ENCODE results near the gene LCN15. TPM values are rescaled to one million over a fixed set of nuclear protein-coding genes. Genes with fewer than 3 reads are reported as not detected.
"Not testable (repeated sequence)": the region's sequence is repeated elsewhere in the genome, so short reads cannot be mapped to it uniquely, and the experiment has no call there.

Gene LCN15
- total RNA-seq, 4 donors from 2014 or later: not detected

DNA sequence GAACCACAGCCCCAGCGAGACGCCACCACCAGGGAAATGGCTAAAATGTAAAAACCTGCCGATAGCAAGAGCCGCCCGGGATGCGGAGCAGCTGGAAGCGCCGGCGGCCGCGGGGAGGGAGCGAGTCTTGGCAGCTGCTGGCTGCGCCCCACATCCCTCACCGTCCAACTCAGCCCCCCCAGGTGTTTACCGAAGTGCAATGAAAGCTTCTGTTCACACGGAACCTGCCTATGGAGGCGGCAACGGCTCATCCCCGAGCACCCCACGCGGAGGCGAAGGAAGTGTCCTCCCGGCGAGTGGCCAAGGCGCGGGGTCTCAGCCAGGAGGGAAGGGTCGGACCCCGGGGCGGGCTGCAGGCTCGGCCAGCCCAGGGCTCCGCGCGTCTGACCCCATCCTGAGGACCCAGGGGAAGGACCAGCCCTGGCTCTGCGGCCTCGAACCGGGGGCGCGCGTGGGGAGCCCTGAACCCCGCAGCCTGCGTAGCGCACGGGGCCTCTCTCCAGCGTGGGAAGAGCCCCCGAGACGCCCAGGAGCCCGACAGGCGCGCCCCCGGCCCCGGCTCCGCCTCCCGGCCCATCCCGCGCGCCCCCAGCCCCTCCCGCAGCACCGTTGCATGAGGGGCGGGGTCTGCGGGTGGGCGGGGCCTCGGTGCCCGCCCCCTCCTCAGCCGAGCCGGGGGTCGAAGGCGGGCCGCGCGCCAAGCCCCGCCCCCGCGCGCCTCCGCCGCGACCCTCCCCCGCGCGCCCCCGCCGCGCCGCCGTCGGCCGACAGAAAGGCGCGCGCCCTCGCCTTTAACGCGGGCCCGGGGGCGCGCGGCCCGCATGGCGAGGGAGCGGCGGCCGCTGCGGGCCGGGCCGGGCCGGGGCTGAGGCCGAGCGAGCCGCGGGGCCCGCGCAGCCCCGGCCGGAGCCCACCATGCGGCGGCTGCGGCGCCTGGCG, 52.3 kb downstream of the LCN15 start, which contains the start of gene DIPK1B:
DIPK1B (plus strand) TSS at position 822 of the 939 bp plus-strand sequence; CDS start at position 916, 94 bp downstream.
- DNase-seq: no peak
- Histone ChIP-seq H3K4me3 (peak within 1 kb of the TSS; percentile 19 to 68 (median 48)), H3K27ac (peak within 1 kb of the TSS; percentile 31 to 75 (median 50)), H3K4me1 (peaks cover 7 to 40% (median 12%) of the 10 kb centered on the region in 3 donors), H3K9me3 (no peaks in the 10 kb centered on the region), H3K27me3 (peaks cover 0 to 64% (median 3%) of the 10 kb centered on the region in 4 donors), H3K36me3 (no peaks in the 10 kb centered on the region)
- no peak for TF ChIP-seq POLR2A (IDR thresholded peaks at IDR 0.05)
- whole genome bisulfite sequencing, 2 donors: 7% methylated on average over 14 to 15 of the region's 119 CpGs
- intact Hi-C loops (cut with DNase I): no loop called here

GRCh38 chr9:136711219-136711648, 53.1 kb downstream of the LCN15 start:
- H3K4me3 ChIP-seq; intact Hi-C loops (cut with DNase I); H3K9me3 ChIP-seq; H3K27ac ChIP-seq; DNase-seq; H3K36me3 ChIP-seq: not testable (repeated sequence)
- H3K4me1 ChIP-seq: peaks cover 7 to 40% (median 12%) of the 10 kb centered on the region in 3 donors
- 21 to 27% methylated on average over 4 of the region's 4 CpGs for WGBS, 2 donors
- H3K27me3 ChIP-seq: peaks cover 0 to 61% (median 3%) of the 10 kb centered on the region in 4 donors

DNA sequence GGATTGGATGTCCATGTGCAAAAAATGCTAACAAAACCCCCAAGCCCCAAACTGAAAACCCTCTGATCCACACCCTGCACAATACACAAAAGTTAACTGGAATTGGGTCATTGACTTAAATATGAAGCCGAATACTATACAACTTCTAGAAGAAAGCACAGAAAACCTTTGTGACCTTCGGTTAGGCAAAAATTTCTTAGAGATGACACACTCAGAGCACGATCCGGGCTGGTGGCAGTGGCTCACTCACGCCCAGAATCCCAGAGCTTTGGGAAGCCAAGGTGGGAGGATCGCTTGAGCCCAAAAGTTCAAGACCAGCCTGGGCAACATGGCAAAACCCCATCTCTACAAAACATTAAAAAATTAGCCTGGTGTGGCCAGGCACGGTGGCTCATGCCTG, 53.8 kb downstream of the LCN15 start:
- H3K9me3 ChIP-seq: no peaks in the 10 kb centered on the region
- no peak overlapping the region for H3K4me3 ChIP-seq
- intact Hi-C loops (cut with DNase I): no loop called here
- DNase-seq: no peak
- peaks cover 7 to 39% (median 12%) of the 10 kb centered on the region in 3 donors for H3K4me1 ChIP-seq
- WGBS, 2 donors: 79 to 81% methylated on average over 7 of the region's 7 CpGs
- H3K36me3 ChIP-seq: no peaks in the 10 kb centered on the region
- peaks cover 0 to 65% (median 3%) of the 10 kb centered on the region in 4 donors for H3K27me3 ChIP-seq
- H3K27ac ChIP-seq: no peak overlapping the region
- TF ChIP-seq POLR2A (IDR thresholded peaks at IDR 0.05) (no peak), CTCF (IDR thresholded peaks at IDR 0.05) (no peak)

Small RNAs within 50 kb of the gene (small RNA-seq; reads per million reads assigned to genes)
- gene AL355987.2: 0 reads per million in 4 donors
- 0 reads per million in 4 donors for gene ATP6V1G1P3
- 0 reads per million in 4 donors for gene MIR6722

Other genes starting within 250 kb of the LCN15 start
- gene NOTCH1, start 218.5 kb downstream of the LCN15 start, total RNA-seq: 10 to 100 TPM; 32.0 to 40.8 (median 36.2) TPM
- 10 to 100 TPM in 2 of 4 donors, 1 to 10 TPM in 2; 5.2 to 41.2 (median 21.2) TPM for gene EGFL7, start 101.6 kb downstream of the LCN15 start, total RNA-seq
- 10 to 100 TPM; 66.2 to 80.6 (median 75.8) TPM for gene AGPAT2, start 77.1 kb downstream of the LCN15 start, total RNA-seq
- 1 to 10 TPM in 3 of 4 donors, under 1 TPM in 1; 0.48 to 6.3 (median 1.1) TPM for gene DIPK1B, start 51.9 kb downstream of the LCN15 start, total RNA-seq
- gene LCN10, start 21.6 kb downstream of the LCN15 start, total RNA-seq: 1 to 10 TPM in 3 of 4 donors, under 1 TPM in 1; 0.64 to 3.8 (median 2.2) TPM
- gene LCN6, start 16.0 kb downstream of the LCN15 start, total RNA-seq: 1 to 10 TPM in 2 of 4 donors, under 1 TPM in 1, not detected in 1; 0.82 to 6.7 (median 2.5) TPM
- not detected for gene LCN8, start 6.3 kb downstream of the LCN15 start, total RNA-seq
- 100 to 1,000 TPM; 109 to 129 (median 123) TPM for gene TMEM141, start 26.8 kb upstream of the LCN15 start, total RNA-seq
- 1 to 10 TPM in 1 of 4 donors, not detected in 3; 2.1 TPM for gene CCDC183, start 31.8 kb upstream of the LCN15 start, total RNA-seq
- gene RABL6, start 43.4 kb upstream of the LCN15 start, total RNA-seq: 10 to 100 TPM; 54.9 to 70.7 (median 61.5) TPM
- gene AJM1, start 78.0 kb upstream of the LCN15 start, total RNA-seq: 1 to 10 TPM in 2 of 4 donors, under 1 TPM in 2; 0.32 to 2.3 (median 1.0) TPM
- gene PHPT1, start 84.9 kb upstream of the LCN15 start, total RNA-seq: 10 to 100 TPM; 21.9 to 53.2 (median 42.2) TPM
- 1 to 10 TPM; 1.8 to 2.9 (median 2.7) TPM for gene MAMDC4, start 87.8 kb upstream of the LCN15 start, total RNA-seq
- 100 to 1,000 TPM; 326 to 456 (median 356) TPM for gene EDF1, start 101.8 kb upstream of the LCN15 start, total RNA-seq
- 10 to 100 TPM in 3 of 4 donors, 1 to 10 TPM in 1; 8.0 to 20.9 (median 13.2) TPM for gene TRAF2, start 122.0 kb upstream of the LCN15 start, total RNA-seq
- gene FBXW5, start 180.2 kb upstream of the LCN15 start, total RNA-seq: 100 to 1,000 TPM; 146 to 210 (median 163) TPM
- gene C8G, start 180.7 kb upstream of the LCN15 start, total RNA-seq: 1 to 10 TPM in 1 of 4 donors, not detected in 3; 1.6 TPM
- gene LCN12, start 187.8 kb upstream of the LCN15 start, total RNA-seq: not detected
- 100 to 1,000 TPM in 1 of 4 donors, 1 to 10 TPM in 3; 1.7 to 208 (median 4.8) TPM for gene PTGDS, start 213.0 kb upstream of the LCN15 start, total RNA-seq
- gene LCNL1, start 218.5 kb upstream of the LCN15 start, total RNA-seq: under 1 TPM in 1 of 4 donors, not detected in 3; 0.19 TPM
- gene PAXX, start 227.9 kb upstream of the LCN15 start, total RNA-seq: 10 to 100 TPM; 18.3 to 56.3 (median 49.6) TPM
- gene CLIC3, start 232.1 kb upstream of the LCN15 start, total RNA-seq: 100 to 1,000 TPM in 3 of 4 donors, 10 to 100 TPM in 1; 94.8 to 442 (median 200) TPM